Stimulated activated CD4-positive, alpha-beta T cell treated with anti-CD3 and anti-CD28 coated beads, Interleukin-2, amount 100 ng/mL, for 24 hours (primary cell): ENCODE results near the gene CXCR5.

Experiments used
- DNase-seq, 2 donors: peaks; one replicate each; pipeline ENCODE4 v3.0.0-alpha.2; 2020

The CXCR5 gene

DNA sequence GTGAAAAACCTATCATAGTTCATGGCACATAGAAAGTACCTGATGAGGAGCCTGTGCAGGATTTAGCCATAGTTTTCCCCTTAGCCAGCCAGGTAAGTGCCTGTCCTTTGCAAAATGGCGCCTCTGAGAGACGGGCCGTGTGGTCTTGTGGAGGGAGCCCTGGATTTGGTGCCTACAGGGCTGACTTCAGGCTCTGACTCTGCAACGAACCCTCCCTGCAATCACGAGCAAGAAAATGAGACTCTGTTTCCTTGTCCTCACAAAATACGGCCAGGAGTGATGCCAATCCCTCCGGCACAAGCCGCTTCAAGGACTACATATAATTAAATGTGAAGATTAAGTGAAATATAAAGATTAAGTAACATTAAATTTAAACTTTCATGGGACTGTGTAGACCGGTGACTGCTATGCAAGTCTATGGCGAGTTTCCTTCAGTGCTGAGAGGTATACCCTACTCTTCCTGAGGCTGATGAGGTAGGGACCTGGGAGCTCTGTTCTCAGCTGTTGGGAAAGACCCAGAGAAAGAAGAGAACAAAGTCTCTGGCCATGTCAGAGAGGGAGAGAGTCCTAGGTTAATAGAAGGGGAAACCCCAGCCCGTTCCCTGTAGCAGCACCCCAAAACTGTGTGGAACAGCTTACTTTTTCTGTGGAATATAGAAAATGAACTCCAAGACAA, 6.1 kb upstream of the CXCR5 start:
- DNase-seq: no peak

DNA sequence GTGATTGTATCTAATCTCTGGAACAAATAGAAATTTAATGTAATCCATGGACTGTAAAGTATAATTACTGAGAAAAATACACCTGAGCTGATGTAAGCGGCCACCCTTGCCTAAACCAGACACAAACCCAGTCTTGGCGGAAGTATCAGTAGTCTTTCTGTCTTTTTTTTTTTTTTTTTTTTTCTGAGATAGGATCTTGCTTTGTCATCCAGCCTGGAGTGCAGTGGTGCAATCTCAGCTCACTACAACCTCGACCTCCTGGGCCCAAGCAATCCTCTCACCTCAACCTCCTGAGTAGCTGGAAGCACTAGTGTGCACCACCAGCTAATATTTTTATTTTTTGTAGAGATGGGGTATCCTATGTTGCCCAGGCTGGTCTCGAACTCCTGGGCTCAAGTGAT, 5.5 kb upstream of the CXCR5 start:
- DNase-seq: no peak

DNA sequence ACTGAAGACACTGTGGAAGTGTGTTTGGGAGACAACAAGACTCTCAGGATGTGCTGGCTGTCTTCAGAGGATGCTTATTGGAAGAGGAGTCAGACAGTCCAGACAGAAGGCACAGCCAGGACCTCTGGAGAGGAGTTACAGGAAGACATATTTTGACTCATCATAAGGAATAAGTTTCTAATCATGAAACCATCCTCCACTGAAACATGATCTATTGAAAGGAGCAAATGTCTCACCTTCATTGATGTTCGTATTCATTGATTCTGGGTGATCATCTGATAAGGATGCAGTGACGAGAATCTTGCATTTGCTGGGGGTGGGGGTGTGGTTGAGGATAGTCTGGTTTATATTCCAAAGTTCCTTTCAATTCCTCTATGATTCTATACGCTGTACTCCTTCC, 2.5 kb upstream of the CXCR5 start:
- peak in 1 of 2 donors; percentile 51 for DNase-seq

DNA sequence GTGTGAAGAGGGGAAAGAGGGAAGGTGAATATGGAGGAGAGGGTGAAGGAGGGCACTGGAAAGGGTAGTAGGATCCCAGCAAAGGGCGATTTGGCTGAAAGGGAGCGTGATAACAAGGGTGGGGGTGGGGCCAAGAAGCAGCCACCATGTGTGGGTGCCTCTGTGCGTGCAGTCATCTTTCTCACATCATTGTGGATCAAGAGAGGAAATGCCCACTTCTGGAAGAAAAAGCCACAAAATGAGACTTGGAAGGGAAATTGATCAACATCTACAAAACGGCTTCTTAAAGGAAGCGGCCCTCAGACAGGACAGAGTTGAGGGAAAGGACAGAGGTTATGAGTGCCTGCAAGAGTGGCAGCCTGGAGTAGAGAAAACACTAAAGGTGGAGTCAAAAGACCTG, 1.2 kb upstream of the CXCR5 start:
- DNase-seq: peak in 1 of 2 donors; percentile 55

DNA sequence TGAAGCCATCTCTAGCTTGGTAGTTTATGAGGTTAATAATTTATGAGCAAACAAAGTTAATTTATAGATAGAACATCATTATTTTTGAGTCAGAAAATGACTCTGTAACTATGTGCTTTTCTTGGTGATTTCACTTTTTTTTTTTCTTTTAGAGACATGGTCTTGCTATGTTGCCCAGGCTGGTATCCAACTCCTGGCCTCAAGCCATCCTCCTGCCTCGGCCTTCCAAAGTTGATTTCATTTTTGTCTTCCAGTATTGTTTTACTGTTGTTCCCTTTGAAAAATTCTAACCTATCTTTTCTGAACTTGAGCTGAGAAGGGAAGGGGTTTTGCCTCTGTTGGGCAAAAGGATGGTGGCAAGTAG, 706 bp upstream of the CXCR5 start:
- DNase-seq: peak in 1 of 2 donors; percentile 20

DNA sequence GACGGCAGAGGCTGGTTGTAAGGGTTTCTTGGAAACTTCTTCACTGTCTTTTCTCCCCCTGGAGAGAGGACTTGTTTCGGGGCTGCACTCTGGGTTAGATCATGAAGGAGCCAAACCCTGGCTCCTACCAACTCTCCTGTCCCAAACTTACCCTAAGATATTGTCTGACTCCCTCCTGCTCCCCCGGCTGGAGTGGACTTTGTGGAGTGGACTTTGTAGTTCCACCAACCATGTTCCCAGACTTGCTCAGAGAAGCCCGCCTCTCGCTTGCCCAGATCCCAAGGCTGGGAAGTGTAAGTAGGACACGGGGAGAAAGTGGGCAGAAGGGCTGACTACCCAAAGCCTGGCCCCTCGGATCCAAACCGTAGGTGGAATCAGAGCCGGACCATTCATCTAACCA, 1.2 kb downstream of the CXCR5 start:
- no peak for DNase-seq

DNA sequence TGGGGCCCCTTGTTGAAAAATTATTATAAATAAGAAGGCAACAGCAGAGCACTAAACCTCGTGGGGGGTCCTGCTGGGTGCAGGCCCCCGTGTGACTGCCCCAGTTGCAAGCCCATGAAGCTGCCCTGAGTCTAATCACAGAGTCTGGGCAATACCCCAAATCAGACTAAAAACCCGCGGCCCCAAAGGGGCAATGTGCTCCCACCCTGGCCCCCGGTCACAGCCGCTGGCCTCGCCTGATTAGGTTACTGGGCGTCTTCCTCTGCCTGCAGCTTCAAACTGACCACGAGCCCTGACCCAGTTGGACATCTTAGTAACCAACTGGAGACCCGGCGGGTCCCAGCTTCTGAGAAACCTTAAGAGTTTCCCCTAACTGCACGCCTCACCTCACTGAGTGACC, 1.6 kb downstream of the CXCR5 start:
- no peak for DNase-seq

DNA sequence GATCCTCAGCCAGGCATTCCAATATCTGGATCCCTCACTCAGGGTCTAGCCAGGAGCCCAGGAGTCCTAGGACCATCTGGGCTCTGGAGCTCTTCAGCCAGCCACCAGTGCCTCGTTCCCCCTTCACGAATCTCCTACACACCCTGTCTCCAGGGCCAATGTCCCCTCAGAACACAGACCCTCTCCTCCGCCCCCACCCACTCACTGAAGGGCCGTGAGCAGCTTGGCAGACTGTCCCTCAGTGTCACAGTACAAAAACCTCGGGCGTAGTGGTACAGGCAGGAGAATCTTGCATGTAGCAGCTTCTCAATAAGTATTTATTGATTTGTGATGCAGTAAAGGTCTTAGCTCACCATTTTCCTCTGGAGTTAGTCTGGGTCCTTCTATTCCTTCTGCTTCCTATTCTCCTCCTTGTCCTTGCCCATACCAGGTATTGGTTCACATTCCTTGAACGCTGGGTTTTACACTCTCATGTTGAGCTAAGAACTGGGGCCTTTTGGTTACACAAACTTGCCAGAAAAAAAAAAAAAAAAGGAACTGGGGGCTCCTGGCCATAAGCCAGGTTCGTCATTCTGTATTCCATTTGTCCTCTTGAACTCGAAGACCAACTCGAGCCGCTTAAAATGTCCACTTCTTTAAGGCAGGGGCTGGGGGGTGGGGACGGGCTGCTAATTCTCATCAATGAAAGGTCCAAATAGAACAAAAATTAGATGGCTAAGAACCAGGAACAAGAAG, 2.3 kb downstream of the CXCR5 start:
- DNase-seq: no peak

DNA sequence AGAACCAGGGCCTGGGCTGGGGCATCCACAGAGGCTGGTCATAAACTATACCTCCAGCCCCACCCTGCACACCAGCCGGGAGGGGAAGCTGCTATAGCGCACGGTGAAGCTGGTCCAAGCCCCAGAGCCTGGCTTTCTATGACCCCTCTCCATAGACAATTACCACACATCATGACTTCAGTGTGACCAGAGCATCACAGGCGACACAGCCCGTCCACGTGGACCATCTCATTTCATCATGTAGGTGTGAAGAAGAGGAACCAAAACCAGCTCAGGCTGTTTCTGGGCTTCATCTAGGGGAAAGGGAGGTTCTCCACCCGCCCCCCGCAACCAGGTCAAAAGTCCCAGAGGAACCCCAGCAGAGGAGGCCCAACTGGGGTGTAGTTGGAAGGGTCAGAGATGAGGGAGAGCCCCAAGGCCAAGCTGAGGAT, 3.0 kb downstream of the CXCR5 start:
- DNase-seq: no peak

DNA sequence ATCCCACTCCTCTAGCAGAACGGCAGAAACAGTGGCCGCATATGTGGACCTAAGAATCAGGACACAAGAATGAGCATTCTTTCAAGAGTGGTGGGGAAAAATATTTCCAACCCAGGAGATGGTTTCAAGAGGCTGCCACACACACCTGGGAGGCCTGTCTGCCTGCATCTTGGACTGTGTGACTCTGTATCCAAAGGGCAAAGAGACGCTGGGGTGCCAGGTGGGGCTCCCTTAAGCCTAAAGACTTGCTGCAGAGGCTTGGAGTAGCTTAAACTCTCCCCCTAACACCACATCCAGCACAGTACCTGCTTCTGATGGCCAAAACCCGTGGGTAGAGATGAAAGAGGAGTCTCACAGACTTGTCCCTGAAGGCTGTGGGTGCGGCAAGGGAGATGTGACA, 3.5 kb downstream of the CXCR5 start:
- DNase-seq: no peak

DNA sequence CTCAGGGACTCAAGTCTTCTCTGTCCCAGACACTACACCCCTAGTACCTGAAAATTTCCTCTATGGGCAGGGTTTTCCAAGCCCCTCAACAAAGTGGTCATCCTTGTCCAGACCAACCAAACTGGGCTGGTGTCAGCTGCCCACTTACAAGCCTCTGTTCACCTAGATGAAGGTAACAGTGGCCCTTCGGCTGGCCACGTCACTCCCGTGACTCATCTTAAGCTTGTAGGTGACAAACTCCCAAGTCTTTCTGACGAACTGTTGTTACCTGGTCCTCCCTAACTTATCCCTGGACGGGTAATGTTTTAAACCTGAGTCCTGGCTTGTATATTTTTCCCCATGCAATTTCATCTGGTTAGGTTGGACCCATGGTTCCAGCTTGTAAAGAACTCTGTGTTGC, 4.7 kb downstream of the CXCR5 start:
- no peak for DNase-seq

DNA sequence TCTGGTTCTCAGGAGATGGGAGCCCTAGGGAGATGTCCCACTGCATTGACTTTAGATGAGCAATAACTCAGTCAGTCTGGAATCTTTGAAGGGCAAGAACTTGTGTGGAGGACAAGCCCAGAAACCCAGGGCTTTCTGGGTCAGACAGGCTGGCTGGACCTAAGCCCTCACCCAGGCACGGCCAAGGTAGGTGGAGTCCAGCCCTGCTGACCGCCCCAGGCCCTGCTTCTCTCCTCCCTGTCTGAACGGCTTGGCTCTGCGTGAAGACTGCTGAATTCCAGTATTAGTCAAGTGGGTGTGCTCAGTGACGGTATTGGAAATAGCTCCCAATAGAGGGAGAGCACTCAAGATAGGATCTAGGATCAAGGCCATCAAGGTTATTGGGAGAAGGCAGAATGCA, 6.1 kb downstream of the CXCR5 start:
- DNase-seq: no peak

DNA sequence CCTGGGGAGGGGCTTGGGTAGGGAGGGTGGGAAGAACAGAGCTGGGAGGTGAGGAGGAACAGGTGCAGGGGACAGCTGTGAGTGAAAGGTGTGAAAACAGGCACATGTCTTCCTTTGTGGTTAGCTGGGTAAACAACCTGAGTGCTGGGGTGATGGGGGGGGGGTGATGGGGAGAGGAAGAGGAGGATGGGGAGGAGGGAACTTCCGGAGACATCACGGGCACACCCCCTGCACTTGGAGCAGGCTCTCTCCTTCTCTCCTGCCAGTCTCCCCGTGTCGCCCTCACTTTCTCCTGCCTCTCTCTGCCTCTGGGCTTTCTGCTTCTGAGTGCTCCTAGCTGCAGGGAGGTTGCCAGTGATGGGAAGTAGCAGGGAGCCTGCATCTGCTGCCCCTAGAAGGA, 8.8 kb downstream of the CXCR5 start:
- no peak for DNase-seq

DNA sequence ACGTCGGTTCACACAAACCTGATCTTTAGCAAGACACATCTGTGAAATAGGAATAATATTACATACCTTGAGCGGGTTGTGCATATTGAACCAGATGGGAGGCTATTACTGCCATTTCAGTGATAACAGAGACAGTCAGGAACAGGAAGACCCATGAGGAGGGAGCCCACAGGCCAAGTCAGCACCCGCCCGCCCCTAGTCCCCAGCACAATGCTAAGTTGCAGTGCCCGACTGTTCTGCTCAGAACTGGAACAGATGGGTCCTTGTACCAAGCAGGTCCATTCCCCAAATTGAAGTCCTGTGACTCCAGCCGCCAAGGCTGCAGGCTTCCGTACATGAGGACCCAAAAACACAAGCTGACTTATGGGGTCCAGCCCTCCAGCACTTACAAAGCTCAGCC, 9.3 kb downstream of the CXCR5 start:
- no peak for DNase-seq

DNA sequence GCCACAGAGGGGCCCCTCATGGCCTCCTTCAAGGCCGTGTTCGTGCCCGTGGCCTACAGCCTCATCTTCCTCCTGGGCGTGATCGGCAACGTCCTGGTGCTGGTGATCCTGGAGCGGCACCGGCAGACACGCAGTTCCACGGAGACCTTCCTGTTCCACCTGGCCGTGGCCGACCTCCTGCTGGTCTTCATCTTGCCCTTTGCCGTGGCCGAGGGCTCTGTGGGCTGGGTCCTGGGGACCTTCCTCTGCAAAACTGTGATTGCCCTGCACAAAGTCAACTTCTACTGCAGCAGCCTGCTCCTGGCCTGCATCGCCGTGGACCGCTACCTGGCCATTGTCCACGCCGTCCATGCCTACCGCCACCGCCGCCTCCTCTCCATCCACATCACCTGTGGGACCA, 10.0 kb downstream of the CXCR5 start:
- DNase-seq: no peak

DNA sequence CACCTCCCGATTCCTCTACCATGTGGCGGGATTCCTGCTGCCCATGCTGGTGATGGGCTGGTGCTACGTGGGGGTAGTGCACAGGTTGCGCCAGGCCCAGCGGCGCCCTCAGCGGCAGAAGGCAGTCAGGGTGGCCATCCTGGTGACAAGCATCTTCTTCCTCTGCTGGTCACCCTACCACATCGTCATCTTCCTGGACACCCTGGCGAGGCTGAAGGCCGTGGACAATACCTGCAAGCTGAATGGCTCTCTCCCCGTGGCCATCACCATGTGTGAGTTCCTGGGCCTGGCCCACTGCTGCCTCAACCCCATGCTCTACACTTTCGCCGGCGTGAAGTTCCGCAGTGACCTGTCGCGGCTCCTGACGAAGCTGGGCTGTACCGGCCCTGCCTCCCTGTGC, 10.5 kb downstream of the CXCR5 start:
- no peak for DNase-seq

DNA sequence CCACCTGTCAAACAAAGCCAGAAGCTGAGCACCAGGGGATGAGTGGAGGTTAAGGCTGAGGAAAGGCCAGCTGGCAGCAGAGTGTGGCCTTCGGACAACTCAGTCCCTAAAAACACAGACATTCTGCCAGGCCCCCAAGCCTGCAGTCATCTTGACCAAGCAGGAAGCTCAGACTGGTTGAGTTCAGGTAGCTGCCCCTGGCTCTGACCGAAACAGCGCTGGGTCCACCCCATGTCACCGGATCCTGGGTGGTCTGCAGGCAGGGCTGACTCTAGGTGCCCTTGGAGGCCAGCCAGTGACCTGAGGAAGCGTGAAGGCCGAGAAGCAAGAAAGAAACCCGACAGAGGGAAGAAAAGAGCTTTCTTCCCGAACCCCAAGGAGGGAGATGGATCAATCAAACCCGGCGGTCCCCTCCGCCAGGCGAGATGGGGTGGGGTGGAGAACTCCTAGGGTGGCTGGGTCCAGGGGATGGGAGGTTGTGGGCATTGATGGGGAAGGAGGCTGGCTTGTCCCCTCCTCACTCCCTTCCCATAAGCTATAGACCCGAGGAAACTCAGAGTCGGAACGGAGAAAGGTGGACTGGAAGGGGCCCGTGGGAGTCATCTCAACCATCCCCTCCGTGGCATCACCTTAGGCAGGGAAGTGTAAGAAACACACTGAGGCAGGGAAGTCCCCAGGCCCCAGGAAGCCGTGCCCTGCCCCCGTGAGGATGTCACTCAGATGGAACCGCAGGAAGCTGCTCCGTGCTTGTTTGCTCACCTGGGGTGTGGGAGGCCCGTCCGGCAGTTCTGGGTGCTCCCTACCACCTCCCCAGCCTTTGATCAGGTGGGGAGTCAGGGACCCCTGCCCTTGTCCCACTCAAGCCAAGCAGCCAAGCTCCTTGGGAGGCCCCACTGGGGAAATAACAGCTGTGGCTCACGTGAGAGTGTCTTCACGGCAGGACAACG, 11.7 kb downstream of the CXCR5 start:
- peak; percentile 64 to 74 for DNase-seq

DNA sequence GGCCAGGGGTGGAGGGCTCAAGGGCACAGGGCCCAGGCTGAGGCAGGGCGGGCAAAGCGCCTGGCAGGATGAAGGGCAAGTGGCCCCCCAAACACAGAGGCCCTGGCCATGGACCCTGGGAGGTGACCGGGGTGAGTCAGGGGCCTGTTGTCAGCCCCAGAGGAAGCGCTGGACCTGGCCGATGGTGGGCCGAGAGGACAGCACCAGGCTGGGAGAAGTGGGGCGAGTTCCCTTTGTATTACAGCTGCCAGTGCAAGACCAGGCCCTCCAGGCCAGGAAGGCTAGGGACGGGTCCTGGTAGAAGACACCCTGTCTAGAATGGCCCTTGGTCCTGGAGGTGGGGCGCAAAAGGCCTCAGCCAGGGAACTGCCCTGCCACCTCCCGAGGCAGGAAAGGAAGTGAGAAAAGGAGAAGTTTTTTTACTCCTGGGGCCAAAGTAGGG, 12.8 kb downstream of the CXCR5 start:
- DNase-seq: no peak

DNA sequence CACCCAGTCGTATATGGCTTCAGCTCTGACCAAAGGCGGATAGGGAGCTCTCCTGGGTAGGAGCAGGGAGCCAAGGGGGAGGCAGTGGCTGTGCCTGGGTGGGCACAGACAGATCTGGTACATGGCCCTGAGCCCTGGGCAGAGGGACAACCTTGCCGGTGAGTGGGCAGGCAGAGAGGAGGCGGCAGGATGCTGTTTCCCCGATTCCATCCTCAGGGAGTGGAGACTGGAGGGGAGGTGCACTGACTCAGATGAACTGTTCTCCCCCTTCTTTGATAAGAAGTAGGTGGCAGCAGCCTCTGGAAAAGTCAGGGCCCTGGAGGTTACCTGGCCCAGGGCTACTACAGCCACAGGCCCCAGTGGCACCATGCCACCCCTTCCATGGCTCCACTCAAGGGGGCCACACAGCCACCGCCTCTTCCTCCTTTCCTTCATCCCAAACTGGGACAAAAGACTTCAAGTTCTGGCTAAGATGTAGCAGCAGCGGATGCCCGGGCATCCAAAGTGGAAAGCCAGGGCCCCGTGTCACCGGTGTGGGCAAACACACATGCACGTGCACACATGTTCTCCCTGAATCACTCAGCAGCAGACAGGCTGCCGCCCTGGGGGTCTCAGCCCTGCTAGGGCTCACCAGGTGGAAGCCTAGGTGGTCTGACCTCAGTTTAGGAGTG, 13.4 kb downstream of the CXCR5 start:
- no peak for DNase-seq

DNA sequence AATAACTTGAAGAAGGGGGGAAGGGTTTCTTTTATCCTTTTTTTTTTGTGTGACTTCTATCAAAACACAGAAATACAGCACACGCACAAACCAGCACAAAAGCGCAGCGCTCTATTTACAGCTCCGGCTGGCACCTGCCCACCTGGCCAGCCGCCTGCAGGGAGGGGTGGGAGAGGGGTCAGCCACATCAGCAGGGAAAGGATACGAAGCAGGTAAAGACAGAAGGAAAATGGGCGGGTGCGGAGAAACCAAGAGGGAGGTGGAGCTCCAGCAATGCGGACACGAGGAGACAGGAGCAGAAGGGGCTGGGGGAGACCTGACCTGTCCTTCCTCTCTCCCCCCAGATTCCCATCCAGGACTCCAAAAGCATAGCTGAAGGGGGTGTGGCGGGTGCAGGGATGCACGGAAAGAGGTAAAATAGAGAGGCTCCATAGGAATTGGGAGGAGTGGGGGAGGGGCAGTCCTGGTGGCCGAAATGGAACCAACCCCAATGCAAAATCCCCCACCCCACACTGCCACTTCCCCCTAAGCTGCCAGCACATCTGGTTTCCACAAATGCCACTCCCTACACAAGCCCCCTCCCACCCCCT, 14.1 kb downstream of the CXCR5 start:
- DNase-seq: no peak

DNA sequence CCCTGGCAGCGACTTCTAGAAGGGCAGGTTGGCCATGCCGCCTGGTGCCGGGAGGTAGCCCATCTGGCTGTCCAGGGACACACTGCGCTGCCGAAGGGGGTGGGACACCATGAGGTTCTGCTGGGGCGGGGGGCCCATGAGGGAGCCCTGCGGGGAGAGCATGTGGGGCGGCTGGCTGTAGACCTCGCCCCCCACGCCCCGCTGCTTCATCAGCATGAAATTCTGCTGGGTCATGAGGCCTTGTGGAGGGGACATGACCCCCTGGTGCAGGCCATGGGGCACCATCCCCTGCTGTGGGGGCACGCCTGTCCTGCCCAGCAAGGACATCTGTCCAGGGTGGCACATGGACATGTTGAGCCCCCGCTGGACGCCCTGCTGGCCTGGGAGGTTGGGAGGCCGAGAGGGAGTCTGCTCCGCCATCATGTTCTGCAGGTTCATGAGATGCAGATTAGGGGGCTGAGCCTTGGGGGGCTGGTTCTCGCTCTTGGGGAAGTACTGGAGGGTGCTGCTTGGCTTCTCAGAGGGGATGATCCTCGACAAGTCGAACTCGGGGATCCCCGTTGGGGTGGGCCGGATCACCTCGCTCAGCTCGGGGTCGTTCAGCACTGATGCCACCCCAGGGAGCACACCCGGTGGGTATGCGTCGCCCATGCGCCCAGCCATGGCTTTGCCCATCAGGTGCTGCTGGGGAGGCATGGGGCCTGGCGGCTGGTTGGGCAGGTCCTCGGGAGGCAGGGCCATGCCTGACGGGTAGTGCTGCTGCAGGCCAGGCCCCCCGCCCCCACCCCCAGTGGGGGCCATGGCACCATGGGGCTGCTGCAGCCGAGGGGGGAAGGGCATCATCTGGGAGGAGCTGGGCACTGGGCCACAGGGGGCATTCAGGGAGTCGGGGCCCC, 15.0 kb downstream of the CXCR5 start:
- DNase-seq: no peak

DNA sequence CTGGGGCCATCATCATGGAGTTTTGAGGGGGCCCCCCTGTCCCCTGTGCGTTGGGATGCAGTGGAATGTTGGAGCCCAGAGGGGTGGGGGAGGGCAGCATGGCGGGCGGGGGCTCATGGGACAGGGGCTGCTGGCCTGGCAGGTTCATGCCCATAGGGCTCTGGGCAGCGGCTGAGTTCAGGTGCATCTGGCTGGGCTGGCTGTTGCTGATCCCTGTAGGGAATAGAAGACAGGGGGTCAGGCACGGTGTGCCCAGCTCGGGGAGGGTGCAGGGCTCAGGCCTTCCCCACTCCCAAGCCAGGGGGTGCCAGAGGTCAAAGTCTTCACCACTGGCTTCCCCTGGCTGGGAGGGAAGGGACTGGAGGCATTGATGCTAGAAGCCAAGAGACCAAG, 15.6 kb downstream of the CXCR5 start:
- DNase-seq: no peak
